Renal pelvis (tissue), 4 donors: ENCODE data around the gene MYO10. TPM values are rescaled to one million over a fixed set of nuclear protein-coding genes. Genes with fewer than 3 reads are reported as not detected.

Experiments
- DNase-seq: peaks from one replicate; pipeline ENCODE4 v3.0.0-alpha.2; 2013
- polyA plus RNA-seq, 3 donors: library from polyadenylated mRNA; unstranded; fragments of 120-200 nt; gene quantifications; one replicate each; pipeline ENCODE4 v1.2.1, GENCODE V29; 2013; ENCODE audit not compliant: insufficient read length in 3 of 3

The MYO10 gene
- polyA plus RNA-seq, 3 donors = 38.8 to 50.8 (median 41.7) TPM

DNA sequence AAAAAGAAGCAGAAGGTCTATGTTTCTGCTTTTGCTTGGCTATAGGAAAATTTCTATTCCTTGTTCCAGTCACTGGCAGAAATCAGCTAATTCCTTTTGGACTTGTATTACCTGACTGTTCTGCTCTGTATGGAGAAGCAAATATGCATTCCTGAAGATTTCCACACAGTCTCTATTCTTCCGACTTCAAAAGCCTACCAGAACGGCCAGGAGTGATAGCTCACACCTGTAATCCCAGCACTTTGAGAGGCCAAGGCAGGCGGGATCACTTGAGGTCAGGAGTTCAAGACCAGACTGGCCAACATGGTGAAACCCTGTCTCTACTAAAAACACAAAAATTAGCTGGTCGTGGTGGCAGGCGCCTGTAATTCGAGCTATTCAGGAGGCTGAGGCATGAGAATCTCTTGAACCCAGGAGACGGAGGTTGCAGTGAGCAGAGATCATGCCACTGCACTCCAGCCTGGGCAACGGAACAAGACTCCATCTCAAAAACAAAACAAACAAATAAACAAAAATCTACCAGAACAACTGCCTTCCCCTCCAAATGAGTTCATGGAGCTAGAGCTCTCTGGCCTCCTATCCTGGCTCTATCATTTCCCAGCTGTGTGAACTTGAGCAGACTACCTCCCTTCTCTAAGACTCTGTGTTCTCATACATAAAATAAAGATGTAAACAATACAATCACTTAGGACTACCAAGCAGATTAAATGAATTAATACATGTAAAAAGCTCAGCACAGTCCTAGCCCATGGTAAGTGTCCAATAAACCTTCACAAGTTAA, 17.0 kb downstream of the MYO10 start:
- no peak for DNase-seq

DNA sequence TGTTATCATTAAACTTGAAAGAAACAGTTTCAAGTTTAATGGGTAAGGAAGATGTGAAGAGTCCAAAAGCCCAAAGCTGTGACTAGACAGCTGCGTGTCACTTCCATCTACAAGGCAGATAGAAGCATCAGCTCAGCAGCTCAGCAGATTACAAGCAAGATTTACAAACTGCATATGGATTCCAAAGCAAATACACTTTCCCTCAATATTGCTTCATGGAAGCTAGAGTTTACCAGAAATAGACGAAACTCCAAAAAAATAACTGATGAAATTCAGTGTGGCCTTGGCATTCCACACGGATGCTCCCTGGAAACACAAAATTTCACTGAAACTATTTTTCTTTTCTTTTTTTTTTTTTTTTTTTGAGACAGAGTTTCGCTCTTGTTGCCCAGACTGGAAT, 17.9 kb downstream of the MYO10 start:
- no peak for DNase-seq

DNA sequence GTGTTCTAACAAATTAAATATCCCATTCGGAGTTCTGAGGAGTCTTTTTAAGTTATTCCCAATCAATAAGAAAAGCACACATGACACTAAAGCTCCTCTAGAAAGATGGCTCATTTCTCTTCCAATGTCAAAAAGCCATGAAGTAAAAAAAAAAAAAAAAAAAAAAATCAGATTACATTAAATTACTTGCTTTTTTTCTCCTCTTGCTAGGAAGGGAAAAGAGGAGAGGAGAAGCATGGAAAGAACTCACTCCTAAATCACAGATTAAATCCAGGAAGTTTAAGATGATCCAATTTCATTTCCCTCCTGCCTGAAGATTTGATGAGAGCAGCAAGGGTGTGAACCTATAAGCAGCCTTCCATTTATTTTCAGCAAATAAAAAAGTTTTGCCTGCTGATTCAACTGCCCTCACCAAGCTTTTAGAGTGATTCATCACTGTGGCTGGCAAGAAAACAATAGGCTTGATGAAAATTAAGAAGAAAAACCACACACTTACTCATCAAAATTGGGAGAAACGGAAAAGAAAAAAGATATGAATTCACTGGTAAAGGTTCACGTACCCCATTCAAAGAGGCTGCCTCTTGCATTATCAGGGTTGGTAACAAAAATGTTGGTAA, 19.7 kb downstream of the MYO10 start:
- DNase-seq = no peak

DNA sequence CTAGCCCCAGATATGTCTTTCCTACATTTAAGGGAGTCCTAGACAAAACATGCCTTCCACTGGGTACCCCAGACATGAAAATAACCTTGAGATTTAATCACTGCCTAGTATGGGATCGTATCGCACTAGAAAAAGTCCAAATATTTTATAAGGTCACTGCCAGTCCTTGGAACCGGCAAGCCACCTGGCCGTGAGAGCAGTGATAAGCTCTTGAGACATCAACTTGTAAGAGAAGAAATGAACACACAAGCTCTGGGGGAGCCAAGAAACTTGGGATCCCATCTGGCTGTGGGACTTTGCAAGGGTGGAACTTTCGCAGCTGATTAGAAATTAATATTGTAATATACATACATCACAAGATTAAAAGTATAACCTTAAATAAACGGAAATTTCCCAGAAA, 21.5 kb downstream of the MYO10 start:
- no peak for DNase-seq

DNA sequence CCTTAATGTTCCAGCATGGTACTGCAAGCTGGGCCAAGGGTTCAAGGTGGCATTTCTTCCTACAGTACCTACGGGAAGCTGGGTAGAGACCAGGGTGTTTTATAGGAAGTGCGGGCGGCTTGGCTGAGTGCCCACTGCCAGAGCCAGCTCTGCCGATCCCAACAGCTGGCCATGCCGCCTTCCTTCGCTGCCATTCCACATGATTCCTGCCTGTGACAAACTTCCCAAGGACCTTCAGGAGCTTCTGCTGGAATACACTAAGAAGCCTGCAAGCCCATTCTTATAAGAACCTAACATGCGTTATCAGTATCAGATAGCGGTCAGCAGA, 22.0 kb downstream of the MYO10 start:
- DNase-seq = no peak

DNA sequence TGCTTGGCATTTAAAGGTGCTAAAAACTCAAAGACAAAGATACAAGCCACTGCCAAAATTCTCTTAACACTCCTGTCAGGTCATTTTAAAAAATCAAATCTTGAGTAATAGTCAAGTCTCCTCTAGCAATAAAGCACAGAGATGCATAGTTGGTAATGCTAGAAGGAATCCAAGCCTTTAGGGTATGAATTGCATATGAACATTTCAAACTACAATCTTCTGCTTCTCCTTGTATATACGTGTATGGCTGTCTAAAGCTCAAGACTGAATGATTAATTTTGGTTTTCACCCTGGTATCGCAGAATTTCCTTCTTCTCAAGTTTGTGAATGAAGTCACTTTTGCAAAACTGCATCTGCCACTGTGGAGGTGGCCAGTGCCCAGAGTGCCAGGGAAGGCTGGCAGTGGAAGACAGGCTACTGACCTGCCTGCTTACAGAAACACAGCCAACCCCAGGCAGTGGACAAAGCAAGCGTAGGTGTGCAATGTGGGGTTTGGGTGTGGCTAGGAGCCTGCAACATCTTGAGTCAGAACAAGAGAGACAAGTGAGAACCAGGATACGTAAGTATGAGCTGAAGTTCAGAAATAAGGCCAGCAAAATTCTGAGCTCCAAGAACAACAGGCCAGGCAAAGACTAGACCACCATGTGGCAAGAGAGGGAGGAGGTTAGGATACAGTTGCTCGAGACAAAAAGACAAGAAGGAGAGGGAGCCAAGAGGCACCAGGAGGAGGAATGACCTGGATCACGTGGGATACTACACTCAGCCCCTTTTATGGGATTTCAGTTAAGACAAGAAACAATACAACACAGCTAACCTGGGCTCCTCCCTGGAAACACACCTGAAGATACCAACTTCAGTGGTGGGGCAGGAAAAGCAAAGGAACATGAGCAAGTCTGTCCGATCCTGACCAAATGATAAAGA, 22.6 kb downstream of the MYO10 start:
- DNase-seq = no peak

DNA sequence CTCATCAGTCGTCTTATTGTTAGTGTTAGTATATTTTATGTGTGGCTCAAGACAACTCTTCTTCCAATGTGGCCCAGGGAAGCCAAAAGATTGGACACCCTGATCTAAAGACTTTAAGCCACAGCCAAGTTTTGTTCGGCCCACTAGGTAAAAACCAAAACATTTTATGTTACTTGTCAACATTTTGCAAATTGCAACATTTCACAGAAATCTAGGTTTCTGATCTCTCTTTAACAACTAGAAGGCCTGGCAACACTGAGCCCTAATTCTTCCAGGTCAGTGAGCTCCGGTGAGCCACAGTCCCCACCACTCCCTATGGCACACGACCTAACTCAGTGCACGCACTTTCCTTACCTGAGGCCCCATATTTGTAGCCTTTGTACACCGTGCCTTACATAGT, 24.0 kb downstream of the MYO10 start:
- no peak for DNase-seq

DNA sequence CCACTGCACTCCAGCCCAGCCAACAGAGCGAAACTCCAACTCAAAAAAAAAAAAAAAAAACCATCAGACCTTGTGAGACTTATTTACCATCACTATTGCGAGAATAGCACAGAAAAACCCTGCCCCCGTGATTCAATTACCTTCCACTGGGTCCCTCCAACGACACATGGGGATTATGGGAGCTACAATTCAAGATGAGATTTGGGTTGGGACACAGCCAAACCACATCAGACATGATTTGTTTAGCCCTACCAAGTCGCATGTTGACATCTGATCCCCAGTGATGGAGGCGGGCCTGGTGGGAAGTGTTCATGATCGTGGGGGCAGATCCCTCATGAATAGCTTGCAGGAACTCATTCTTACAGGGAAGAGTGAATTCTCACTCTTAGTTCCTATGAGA, 26.6 kb downstream of the MYO10 start:
- no peak for DNase-seq

DNA sequence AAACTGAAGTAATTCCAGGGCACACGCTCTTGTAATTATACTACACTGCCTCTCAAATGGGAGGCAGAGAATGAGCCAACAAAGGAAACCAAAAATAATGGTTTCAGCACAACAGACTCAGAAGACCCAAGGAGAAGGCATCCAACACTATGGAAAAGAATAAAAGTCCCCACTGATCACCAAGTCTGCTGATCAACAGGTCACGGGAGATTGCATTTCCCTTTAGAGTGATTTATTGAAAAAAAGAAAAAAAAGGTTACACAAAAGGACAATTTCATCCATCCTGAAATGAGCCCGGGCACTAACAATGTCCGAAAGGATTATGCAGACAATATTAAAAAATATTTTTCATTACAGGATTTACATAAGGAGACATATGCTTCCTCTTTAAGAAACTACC, 28.8 kb downstream of the MYO10 start:
- DNase-seq = no peak

DNA sequence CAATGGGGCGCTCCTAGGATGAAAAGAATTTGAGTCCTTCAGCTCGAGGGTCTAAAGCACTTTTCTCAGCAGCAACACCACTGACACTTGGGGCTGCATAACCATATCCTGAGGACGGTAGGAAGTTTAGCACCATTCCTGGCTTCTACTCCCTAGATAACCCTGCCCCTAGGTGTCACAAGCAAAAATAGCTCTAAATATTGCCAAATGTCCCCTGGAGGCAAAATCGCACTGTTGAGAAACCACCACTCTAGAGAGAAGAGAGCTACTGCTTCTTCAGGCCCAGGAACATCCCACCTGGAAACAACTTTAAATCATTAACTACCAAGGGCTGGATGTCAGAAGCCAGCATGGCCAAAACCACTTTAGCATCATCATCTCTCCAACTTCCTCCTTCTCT, 29.8 kb downstream of the MYO10 start:
- DNase-seq = no peak

DNA sequence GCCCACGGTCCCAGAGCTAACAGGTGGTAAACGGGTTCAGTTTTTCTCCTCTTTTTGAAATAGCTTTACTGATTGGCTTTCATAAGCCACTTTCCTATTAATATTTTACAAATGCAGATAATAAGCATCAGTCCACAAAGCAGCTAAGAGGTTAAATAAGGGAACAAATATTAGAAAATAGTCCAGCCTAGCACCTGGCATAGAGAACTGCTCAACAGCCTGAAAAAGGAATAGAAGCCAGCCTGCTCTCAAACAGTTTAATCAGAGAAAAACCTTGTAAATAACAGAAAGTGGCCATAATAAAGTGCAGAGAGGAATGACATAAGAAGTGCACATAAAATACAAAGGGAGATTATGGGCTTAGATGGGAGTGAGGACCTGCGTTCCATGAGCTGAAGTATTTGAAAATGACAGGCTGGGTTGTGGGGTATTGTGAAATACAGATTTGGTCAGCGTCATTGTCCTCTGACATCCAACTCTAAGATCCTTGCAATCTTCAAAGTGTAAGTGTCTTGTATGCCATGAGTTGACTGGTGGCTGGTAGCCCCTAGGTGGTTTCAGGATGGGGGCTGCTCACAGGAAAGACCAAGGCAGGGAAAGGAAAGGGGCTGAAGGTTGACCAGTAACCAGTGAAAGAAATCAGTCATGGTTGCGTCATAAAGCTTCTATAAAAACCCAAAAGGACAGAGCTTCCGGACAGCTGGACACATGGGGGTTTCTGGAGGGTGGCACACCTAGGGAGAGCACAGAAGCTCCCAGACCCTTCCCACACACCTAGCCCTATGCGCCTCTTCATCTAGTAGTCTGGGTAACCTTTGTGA, 32.4 kb downstream of the MYO10 start:
- no peak for DNase-seq

DNA sequence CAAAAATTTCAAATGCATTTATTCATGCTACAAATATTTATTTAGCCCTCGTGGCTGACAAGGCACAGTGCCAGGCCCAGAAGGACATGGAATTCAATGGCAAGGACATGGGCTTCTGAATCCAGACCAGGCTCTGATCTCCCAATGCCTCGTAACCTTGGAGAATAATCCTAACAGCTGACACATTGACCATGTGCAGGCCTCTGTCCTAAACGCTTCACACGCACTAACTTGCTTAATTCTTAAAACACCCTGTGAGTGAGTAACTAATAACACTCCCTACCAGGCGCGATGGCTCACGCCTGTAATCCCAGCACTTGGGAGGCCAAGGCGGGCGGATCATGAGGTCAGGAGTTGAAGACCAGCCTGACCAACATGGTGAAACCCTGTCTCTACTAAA, 33.2 kb downstream of the MYO10 start:
- no peak for DNase-seq

DNA sequence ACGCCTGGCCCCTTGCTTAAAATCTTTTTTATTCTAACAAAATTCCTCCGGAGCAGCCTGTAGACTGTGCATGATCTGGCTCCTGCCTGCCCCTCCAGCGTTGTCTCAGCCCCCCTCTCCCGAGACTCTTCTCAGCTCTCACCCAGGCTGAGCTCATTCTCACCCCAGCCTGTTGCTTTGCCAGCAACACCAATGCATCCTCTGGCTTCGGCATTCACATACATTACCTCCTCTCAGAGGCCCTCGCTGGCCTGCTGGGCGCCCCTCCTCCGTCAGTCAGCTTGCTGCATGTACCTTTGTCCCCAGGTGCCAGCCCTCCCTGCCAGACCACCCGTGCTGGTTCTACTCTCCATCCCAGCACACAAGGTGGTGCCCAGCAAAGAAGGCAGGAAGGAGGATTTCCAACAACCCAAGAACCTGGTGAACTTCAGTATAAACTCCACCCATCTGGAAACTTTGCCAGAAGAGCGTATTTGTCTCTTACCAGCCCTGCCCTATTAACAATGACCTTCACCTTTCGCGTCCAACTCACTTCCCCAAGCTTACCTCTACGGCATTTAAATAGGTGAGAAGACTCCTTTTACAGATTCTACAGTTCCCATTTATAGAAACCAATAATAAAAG, 35.0 kb downstream of the MYO10 start:
- DNase-seq = no peak

DNA sequence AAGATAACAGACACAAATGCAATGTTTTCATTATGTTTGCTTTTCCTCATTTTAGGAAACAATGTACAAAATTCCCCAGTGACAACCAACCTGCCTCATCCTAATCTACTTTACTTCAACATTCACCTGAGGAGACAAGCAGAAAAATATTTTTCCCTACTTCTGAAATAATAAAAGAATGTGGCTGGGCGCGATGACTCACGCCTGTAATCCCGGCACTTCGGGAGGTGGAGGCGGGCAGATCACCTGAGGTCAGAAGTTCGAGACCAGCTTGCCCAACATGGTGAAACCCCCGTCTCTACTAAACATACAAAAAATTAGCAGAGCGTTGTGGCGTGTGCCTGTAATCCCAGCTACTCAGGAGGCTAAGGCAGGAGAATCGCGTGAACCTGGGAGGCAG, 36.9 kb downstream of the MYO10 start:
- no peak for DNase-seq

DNA sequence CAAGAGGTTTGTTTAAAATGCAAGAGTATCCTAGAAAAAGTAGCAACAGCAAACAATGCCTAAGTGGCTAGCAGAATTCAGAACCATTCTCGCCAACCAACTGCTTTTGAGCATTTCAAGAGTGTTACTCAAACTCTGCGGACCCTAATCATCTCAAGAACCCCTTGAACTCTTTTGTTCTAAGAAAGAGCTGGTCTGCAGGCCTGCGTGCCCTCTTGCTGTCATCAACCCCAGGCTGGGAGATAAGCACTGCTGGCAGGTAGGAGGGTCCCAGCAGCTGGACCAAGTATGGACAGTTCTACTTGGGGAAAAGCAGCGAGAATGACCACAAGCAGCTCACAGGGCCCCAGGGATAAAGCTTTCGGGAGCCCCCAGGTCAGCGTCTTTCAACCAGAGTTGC, 38.3 kb downstream of the MYO10 start:
- DNase-seq = no peak

DNA sequence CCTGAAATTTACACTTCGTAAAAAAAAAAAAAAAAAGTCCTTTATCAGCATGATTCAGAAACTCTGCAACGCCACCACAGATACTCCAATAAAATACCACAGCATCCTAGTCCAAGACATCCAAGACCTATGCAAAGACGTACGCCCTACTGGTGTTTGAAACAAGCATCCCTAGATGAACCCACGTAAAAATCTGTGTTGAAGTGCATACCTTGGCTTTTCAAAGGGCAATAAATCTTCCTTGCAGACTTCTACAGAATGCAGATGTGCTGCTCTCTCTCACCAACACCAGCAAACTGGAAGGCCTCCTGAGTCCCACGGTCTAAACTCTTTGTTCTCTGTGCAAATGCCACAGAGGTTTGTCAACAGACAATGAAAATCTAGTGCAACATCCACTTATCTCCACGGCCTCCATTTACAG, 38.8 kb downstream of the MYO10 start:
- no peak for DNase-seq

DNA sequence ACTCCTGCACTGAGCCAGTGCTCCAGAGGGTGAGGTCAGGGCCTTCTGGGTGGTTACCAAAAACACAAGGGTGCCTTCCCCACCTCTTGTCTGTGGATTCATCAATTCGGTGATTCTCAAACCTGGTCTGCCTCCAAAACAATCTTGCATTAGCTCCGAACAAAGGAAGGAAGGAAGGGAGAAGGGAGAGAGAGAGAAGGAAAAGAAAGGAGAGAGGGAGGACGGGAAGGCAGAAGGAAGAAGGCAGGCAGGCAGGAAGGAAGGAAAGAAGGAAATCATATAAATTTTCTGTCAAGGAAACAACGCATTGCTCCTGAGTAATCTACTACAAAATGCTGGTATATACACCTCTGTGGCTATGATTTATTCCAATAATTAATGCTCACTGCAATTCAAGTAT, 39.3 kb downstream of the MYO10 start:
- no peak for DNase-seq

DNA sequence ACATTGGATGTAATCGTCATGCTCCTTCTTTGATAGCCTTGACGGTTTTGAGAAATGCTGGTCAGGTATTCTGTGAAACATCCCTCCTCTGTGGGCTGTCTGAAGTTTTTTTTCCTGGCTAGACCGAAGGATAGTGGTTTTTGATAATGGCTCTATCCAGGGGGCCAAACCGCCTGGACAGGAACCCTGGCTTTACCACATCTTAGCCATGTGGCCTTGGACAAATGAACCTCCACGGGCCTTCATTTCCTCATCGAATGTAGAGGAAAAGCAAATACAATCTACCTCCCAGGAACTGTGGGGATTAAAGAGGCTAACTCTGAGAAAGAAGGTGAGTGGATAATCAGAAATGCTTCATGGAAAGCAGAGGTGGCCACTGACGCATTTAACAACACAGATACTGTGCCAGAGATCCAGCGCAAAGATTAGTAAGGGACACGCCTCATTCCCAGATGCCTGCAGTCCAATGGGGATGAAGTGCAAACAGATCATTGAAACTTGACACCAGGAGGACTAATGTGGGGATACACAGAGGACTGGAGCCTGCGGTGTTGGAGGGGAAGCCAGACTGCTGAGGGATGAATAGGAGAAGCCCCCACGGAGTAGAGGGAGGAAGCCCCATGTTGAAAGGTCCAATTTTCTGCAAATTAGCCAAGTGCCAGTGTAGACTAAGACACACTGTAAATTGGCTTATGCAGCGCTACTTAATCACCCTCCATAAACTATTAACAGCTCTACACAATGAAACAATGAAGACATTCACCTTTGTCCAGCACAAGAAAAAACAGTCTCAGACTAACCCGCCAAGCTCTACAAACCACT, 41.6 kb downstream of the MYO10 start:
- DNase-seq = peak; percentile 61

DNA sequence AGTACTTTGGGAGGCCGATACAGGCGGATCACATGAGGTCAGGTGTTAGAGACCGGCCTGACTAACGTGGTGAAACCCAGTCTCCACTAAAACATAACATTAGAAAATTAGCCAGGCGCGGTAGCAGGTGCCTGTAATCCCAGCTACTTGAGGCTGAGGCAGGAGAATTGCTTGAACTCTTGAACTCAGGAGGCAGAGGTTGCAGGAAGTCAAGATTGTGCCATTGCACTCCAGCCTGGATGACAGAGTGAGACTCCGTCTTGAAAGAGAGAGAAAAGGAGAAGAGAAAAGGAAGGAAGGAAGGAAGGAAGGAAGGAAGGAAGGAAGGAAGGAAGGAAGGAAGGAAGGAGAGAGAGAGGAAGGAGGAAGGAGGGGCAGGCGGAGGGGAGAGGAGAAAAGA, 45.1 kb downstream of the MYO10 start:
- no peak for DNase-seq

DNA sequence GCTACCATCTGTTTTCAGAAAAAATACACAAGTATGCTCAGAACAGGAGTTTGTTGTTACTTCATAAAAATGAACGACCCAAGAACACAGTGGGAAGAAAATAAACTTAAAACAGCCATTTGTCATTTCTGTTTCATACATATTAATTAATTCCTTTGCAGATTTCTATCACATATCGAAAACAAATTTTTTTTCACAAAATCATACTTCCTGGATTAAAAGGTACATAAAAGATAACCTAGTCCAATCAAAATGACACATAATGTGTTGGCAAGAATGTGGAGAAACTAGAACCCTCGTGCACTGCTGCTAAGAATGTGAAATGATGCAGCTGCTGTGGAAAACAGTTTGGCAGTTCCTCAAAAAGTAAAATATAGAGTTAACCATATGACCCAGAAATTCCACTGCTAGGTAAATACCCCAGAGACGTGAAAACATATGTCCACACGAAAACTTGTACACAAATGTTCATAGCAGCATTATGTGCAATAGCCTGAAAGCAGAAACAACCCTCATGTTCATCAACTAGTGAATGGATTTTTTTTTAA, 46.0 kb downstream of the MYO10 start:
- DNase-seq = peak; percentile 66
